Measurements from ENCODE around the gene ANP32B.
"Not testable (repeated sequence)": the region's sequence is repeated elsewhere in the genome, so short reads cannot be mapped to it uniquely, and the experiment has no call there.

Gene ANP32B

DNA sequence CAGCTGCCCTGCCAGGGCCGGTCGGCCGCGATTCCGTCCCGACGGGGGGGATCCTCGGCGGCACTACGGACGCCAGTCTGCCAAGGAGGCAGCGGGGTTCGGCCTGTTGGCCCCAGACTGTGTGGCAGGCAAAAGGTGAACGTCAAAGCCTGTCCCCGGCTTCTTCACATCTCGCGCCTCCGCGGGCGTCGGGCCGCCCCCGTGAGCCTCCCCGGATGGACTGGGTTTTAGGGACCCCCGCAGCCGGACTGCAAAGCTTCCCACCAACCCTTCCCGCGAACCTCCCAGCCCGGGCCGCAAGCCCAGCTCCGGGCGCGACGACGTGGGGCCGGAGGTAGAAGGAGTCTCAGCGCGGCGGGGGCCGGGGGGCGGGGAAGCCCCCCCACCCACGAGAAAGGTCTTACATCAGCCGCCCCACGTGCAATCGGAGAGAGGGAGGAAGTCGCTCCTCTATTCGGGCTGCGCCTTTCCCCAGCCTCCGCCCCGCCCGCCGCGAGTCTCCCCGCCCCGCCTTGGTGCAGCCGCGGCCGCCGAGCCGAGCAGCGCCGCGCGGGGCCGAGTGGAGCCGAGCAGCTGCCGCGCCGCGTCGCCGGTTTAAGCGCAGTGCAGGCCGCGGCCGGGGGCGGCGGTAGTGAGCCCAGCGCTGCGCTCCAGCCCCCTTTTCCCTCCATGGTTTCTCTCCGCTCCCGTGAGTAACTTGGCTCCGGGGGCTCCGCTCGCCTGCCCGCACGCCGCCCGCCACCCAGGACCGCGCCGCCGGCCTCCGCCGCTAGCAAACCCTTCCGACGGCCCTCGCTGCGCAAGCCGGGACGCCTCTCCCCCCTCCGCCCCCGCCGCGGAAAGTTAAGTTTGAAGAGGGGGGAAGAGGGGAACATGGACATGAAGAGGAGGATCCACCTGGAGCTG, at the start of gene ANP32B:
Gene ANP32B, plus strand, starts transcription at position 659 of the 906 bp plus-strand sequence. Its CDS starts 215 bp downstream, at position 874.
- no peak for DNase-seq

DNA sequence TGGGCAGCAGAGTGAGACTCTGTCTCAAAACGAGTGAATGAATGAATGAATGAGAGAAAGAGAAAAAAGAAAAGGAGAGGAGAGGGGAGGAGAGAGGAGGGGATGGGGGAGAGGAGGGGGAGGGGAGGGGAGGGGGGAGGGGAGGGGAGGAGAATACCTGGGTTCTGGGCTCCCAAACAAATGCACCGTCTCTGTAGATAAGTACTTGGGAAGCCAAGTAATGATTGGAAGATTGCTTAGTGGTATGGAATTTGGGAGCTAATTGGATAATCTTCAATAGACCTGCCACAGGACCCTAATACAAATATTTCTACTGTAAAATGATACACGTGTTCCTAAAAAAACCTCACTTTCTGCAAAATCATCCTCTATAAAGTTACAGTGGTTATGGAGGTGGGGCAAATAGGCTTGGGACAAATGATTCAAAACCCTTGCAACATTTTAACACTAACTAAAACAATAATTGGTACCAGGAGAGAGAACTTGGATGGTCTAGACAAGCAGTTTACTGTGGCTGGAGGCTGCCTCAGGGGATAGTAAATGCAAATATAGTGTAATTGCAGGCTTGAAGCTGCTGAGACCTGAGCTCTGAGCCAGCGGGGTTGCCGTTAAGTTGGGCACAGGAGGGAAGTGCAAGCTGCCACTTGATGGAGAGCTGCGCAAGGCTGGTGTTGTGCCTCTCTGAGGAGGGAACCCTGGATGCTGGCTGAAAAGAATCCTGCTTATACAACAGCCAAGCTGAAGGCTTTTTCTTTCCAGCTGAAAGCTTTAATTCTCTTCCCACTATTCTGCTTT, 48.6 kb upstream of the ANP32B start:
- no peak for DNase-seq

- no peak for DNase-seq
These were observed 47.9 kb upstream of the ANP32B start for GRCh38 chr9:97935276-97935675.

DNA sequence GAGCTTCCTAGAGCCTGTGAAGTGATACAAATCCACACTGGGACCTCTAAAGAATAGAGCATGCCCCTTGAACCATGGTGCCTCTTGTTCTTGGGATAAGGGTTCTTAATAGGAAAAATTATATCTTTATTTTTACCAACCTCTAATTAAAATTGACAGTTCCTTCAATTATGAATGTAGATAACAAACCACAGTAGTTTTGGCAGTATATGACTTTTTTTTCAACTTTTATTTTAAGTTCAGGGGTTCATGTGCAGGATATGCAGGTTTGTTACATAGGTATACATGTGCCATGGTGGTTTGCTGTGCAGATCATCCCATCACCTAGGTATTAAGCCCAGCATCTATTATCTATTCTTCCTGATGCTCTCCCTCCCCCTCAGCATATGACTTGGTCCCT, 46.1 kb upstream of the ANP32B start:
- DNase-seq: no peak

- no peak for DNase-seq
These were observed 45.0 kb upstream of the ANP32B start, which contains the start of gene HEMGN for GRCh38 chr9:97938081-97938644. HEMGN (minus strand) TSS chr9:97938172; CDS start chr9:97938136, 36 bp downstream.

- no peak for DNase-seq
These were observed 42.9 kb upstream of the ANP32B start for GRCh38 chr9:97940233-97940632.

DNA sequence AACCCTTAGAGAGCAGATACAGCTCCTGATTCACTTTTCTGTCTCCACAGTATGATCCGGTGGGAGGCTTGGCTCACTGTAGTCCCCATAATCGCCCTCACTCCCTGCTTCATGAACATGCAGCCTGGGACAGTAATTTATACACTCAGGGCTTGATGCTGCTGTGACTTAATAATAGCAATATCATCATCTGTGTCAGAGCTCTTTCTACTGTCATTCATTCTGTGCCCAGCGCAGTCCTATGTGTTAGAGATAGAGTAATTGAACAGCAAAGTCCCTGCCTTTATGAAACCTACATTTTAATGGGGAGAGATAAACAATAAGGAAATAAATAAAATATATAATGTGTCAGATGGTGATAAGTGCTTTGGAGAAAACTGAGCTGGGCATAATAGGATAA, 42.4 kb upstream of the ANP32B start:
- no peak for DNase-seq

GRCh38 chr9:97941323-97941722, 41.8 kb upstream of the ANP32B start:
- DNase-seq: no peak

DNA sequence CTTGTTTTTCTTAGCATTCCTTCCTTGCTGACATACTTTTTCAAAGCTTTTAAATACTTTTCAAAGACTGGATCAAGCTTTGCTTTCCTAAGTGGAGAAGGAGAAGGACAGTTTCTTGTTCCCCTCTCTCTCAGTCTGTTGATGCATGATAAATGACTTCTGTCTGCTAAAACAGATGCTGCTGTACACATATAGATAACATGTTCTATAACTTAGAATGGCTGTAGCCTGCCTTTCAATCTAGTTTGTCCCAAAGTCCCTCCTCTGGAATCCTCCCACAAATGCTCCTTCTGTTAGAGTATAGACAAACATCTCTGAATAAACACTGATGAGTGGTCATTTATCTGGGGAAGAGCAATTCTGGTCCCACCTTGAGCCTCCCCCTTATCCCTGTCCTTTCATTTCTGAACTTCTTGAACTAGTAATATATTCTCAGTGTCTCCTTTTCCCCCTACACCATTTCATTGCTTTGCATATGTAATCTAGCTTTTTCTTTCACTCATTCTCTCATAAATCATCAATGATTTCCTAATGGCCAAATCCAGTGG, 39.8 kb upstream of the ANP32B start:
- no peak for DNase-seq

- DNase-seq: no peak
These were observed 38.5 kb upstream of the ANP32B start for GRCh38 chr9:97944612-97945011.

DNA sequence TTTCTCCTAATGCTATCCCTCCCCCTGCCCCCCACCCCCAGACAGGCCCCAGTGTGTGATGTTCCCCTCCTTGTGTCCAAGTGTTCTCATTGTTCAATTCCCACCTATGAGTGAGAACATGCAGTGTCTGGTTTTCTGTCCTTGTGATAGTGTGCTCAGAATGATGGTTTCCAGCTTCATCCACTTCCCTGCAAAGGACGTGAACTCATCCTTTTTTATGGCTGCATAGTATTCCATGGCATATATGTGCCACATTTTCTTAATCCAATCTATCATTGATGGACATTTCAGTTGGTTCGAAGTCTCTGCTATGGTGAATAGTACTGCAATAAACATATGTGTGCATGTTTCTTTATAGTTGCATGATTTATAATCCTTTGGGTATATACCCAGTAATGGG, 37.7 kb upstream of the ANP32B start:
- DNase-seq: not testable (repeated sequence)

DNA sequence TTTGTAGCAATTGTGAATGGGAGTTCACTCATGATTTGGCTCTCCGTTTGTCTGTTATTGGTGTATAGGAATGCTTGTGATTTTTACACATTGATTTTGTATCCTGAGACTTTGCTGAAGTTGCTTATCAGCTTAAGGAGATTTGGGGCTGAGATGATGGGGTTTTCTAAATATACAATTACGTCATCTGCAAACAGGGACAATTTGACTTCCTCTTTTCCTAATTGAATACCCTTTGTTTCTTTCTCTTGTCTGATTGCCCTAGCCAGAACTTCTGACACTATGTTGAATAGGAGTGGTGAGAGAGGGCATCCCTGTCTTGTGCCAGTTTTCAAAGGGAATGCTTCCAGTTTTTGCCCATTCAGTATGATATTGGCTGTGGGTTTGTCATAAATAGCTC, 36.0 kb upstream of the ANP32B start:
- not testable (repeated sequence) for DNase-seq

GRCh38 chr9:97950873-97951272, 32.3 kb upstream of the ANP32B start:
- not testable (repeated sequence) for DNase-seq

- no peak for DNase-seq
These were observed 28.6 kb upstream of the ANP32B start for GRCh38 chr9:97954550-97954989.

DNA sequence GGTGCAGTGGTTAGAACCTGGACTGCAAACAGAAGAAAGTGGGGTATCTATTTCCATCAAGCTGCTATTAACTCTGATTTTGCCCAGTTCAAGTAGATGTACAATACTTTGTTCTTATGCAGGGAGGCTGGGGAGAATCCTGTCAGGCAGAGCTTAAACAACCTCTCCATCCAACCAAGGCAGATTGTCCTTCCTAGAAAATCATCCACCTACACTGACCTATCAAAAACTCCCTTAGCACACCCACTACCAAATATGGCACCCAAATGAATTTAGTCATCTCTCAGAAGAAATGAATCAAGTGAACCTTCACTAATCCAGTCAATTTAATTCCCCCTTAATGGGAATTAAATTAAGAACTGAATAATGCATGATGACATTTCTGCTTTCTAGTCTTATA, 26.8 kb upstream of the ANP32B start:
- DNase-seq: no peak

DNA sequence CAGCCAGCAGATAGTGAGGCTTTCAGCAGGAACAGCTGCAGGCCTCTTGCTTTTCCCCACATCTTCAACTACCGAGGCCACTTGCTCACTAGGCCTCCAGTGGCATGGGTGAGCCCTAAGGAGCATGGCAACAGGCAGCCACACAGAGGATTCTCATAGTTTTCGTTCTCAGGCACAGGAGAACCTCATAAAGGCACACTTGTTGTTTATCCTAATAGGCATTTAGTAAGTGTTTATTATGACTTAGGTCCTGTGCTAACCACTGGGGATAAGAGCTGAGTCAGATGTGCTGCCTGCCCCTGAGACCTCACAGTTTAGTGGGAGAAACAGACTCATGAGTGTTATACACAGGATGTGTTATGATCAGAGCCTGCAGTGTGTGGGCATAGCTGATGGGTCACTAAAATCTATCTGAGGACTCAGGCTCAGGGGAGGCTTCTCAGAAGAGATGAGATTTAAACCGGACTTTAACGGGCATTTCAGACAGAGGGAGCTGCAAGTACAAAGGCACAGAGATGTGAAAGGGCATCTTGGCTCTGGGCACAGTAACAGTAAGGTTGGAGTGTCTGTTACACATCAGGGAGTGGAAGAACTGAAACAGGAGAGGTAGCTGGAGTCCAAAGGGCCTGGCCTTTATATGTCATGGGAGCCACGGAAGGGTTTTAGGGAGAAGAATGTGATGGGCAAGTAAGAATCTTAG, 24.2 kb upstream of the ANP32B start:
- DNase-seq: no peak

DNA sequence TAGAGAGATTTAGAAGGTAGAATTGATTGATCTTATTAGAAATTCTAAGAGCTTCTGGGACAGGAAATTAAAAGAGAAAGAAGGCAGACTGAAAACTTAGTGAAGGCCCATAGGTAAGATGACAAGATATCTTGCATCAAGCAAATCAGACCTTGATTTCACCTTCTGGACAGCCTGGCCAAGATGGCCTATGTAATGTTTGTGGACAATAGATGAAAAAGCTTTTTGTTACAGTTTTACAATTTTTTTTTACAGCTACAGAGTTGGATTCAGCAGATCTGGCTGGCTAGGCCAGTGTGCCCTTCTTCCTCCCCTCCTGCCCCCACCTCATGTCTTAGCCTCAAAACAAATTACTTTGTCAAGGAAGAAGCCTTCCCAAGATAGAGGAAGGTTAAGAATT, 23.6 kb upstream of the ANP32B start:
- no peak for DNase-seq

- not testable (repeated sequence) for DNase-seq
These were observed 22.3 kb upstream of the ANP32B start for GRCh38 chr9:97960678-97961328.

DNA sequence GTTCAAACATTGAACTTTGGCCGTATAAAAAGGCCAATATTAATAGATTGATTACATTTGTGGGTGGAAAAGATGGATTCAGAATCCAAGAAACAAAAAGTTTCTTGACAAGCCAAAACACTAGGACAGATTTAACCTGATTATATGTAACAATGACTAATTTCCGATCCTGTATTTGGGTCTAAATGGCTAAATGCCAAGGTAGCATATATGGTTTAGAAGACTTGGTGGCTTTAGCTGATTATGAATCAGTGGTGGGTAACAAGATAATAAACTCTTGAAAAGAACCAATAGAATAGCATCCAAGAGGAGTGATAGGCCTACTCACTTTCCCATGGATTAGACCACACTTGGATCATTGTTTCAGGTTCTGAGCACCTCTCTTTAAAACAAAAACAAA, 21.8 kb upstream of the ANP32B start:
- no peak for DNase-seq

DNA sequence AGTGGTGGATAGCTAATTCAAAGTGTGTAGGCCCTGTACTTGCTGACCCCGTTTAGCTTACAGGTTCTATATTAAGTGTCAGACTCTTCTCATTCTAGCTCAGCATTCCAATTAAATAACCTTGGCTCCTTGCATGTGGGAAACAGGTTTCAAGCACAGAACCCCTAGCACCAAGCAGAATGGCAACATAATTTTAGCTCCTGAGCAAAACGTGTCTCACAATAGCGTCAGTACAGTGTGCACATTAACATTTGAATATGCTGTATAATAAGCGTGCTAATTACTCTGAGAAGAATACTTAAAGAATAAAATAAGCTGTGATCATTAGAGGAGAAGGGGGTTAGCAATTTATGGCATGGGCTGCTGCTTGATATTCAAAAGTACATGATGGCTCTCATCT, 21.0 kb upstream of the ANP32B start:
- no peak for DNase-seq

DNA sequence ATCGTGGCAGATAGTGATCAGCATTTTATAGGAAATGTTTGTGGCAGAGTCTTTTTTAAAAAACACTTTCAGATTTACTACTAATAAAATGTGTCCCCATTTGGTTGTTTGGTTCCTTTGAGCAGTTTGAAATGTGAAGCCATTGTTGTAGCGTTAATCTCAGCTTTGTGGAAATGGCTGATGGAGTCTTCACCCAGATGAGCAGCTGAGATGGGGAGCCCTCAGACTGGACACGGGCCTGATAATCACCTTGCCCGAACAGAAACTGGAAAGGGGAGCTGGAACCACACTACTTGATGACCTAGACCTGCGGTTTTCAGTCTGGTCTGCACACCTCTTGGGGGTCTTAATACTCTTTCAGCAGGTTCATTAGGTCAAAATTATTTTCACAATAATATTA, 20.6 kb upstream of the ANP32B start:
- DNase-seq: no peak

DNA sequence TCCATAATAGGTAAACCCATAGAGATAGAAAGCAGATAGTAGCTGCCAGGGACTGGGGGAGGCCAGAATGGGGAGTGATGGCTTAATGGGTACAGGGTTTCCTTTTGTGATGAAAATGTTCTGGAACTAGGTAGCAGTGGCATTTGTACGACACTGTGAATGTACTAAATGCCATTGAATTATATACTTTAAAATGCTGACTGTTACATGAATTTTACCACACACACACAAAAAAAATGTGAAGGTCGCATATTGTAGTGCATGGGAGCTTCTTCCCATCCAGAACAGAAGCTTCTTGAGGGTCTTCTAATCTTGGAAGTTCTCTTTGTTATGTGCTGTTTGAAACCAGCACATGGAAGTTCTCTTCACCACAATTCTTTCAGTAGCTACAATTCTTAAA, 19.9 kb upstream of the ANP32B start:
- DNase-seq: no peak

All from NCI-H187 treated with DMSO at 0.1 percent for 48 hours (cell line).